Stimulated activated CD4-positive, alpha-beta T cell treated with anti-CD3 and anti-CD28 coated beads, TNF-alpha, amount 100 ng/mL, for 4 hours (primary cell): ENCODE data around the gene SPAG7.
"Not testable (repeated sequence)": the region's sequence is repeated elsewhere in the genome, so short reads cannot be mapped to it uniquely, and the experiment has no call there.

ENCODE experiments used
- DNase-seq, 3 experiments: peaks; one replicate each; pipeline ENCODE4 v3.0.0-alpha.2; 2020; ENCODE audit warnings: low read depth in 3 of 3

The SPAG7 gene

GRCh38 chr17:4938069-4938491, 29.5 kb downstream of the SPAG7 start:
- DNase-seq = no peak

- no peak for DNase-seq
Measured at GRCh38 chr17:4937553-4937952, 30.1 kb downstream of the SPAG7 start.

GRCh38 chr17:4936436-4936835, 31.2 kb downstream of the SPAG7 start:
- no peak for DNase-seq

GRCh38 chr17:4935650-4936049, 32.0 kb downstream of the SPAG7 start:
- DNase-seq = no peak

GRCh38 chr17:4934173-4934979, 33.2 kb downstream of the SPAG7 start:
- DNase-seq = no peak

GRCh38 chr17:4933646-4934045, 34.0 kb downstream of the SPAG7 start:
- DNase-seq = no peak

- DNase-seq = no peak
Measured at GRCh38 chr17:4932756-4933155, 34.9 kb downstream of the SPAG7 start.

GRCh38 chr17:4931963-4932362, 35.7 kb downstream of the SPAG7 start, which contains the start of gene GP1BA:
Gene GP1BA, plus strand, starts transcription at chr17:4932277. Its CDS starts 328 bp downstream, at chr17:4932605.
- no peak for DNase-seq

GRCh38 chr17:4928881-4929280, 38.7 kb downstream of the SPAG7 start:
- DNase-seq = no peak

- DNase-seq = not testable (repeated sequence)
Measured at GRCh38 chr17:4926577-4927335, 40.9 kb downstream of the SPAG7 start.

GRCh38 chr17:4921320-4921719, 46.3 kb downstream of the SPAG7 start:
- DNase-seq = no peak

GRCh38 chr17:4920351-4921048, 47.1 kb downstream of the SPAG7 start:
- no peak for DNase-seq

GRCh38 chr17:4919511-4920047, 48.0 kb downstream of the SPAG7 start:
- DNase-seq = no peak

- DNase-seq = not testable (repeated sequence)
Measured at GRCh38 chr17:4914551-4914950, 53.1 kb downstream of the SPAG7 start.

- no peak for DNase-seq
Measured at GRCh38 chr17:4913994-4914393, 53.6 kb downstream of the SPAG7 start.
